ENCODE results near the gene GALNT2.

The GALNT2 gene

GRCh38 chr1:230255991-230256390, 189.0 kb downstream of the GALNT2 start:
- FAIRE-seq: no peak
- TF ChIP-seq POU2F2 (IDR thresholded peaks at IDR 0.05; ENCODE audit: low read depth, low read length): no peak
- no peak for DNase-seq (ENCODE audit: insufficient read length, low spot score)

DNA sequence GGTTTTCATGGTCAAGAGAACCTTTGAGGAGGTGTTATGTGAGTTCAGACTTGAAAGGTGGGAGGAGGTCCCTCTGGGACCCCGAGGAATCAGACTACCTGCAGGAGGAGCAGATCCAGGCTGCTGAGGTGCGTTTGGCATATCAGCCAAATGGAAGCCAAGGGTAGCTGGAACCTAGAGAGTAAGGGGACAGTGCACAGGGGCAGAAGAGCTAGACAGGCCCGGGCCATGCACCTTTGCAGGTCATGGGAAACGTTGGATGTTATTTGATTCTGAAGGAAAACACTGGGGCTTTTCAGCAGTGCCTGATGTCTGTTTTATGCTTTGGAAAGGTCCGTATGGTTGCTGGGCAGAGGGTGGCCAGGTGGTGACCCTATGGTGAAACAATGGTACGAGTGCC, 189.9 kb downstream of the GALNT2 start:
- DNase-seq (ENCODE audit: insufficient read length, low spot score) (no peak), FAIRE-seq (no peak)
- TF ChIP-seq PAX5 (IDR thresholded peaks at IDR 0.05; ENCODE audit: insufficient read depth, low read length, severe bottlenecking): no peak
- no peak for TF ChIP-seq POLR2A (IDR thresholded peaks at IDR 0.05; ENCODE audit: low read depth, low read length)
- no peak for TF ChIP-seq TAF1 (IDR thresholded peaks at IDR 0.05; ENCODE audit: low read depth, low read length)
- TF ChIP-seq SPI1 (IDR thresholded peaks at IDR 0.05; ENCODE audit: low read depth, low read length): no peak
- no peak for TF ChIP-seq POU2F2 (IDR thresholded peaks at IDR 0.05; ENCODE audit: low read depth, low read length)
- no peak for TF ChIP-seq POLR2AphosphoS5 (IDR thresholded peaks at IDR 0.05; ENCODE audit: low read depth, low read length)

GRCh38 chr1:230259621-230260020, 192.6 kb downstream of the GALNT2 start:
- DNase-seq (ENCODE audit: insufficient read length, low spot score) (no peak), FAIRE-seq (no peak)
- TF ChIP-seq POU2F2 (IDR thresholded peaks at IDR 0.05; ENCODE audit: low read depth, low read length): no peak

DNA sequence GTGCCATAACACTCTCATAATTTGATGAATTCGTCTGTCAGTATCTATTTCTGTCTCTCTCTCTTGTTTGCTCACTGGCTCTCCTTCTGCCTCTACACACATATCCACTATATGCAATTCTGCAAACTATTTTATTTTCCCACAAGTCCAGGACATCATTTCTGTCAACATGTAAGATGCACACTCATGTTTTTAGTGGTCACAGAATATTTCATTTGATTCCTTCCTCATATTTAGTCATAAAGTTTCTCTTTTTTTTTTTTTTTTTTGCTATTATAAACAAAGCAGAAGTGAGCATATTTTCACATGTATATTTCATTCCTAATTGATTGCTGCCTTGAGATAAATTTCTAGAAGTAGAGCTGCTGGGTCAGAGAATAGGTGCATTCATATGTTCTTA, 193.8 kb downstream of the GALNT2 start:
- DNase-seq (ENCODE audit: insufficient read length, low spot score) (no peak), FAIRE-seq (peak; percentile 9)
- no peak for TF ChIP-seq POLR2A (IDR thresholded peaks at IDR 0.05; ENCODE audit: low read depth, low read length)
- TF ChIP-seq POLR2AphosphoS5 (IDR thresholded peaks at IDR 0.05; ENCODE audit: low read depth, low read length): no peak
- no peak for TF ChIP-seq PAX5 (IDR thresholded peaks at IDR 0.05; ENCODE audit: insufficient read depth, low read length, severe bottlenecking)
- TF ChIP-seq SPI1 (IDR thresholded peaks at IDR 0.05; ENCODE audit: low read depth, low read length): no peak
- no peak for TF ChIP-seq POU2F2 (IDR thresholded peaks at IDR 0.05; ENCODE audit: low read depth, low read length)
- TF ChIP-seq TAF1 (IDR thresholded peaks at IDR 0.05; ENCODE audit: low read depth, low read length): no peak

GRCh38 chr1:230261928-230262650, 195.1 kb downstream of the GALNT2 start:
- DNase-seq (ENCODE audit: insufficient read length, low spot score) (no peak), FAIRE-seq (no peak)
- TF ChIP-seq POU2F2 (IDR thresholded peaks at IDR 0.05; ENCODE audit: low read depth, low read length) (no peak), PAX5 (IDR thresholded peaks at IDR 0.05; ENCODE audit: insufficient read depth, low read length, severe bottlenecking) (no peak), TAF1 (IDR thresholded peaks at IDR 0.05; ENCODE audit: low read depth, low read length) (no peak), POLR2A (IDR thresholded peaks at IDR 0.05; ENCODE audit: low read depth, low read length) (no peak), POLR2AphosphoS5 (IDR thresholded peaks at IDR 0.05; ENCODE audit: low read depth, low read length) (no peak), SPI1 (IDR thresholded peaks at IDR 0.05; ENCODE audit: low read depth, low read length) (no peak)

GRCh38 chr1:230262867-230263567, 196.0 kb downstream of the GALNT2 start:
- no peak for DNase-seq (ENCODE audit: insufficient read length, low spot score)
- TF ChIP-seq TAF1 (IDR thresholded peaks at IDR 0.05; ENCODE audit: low read depth, low read length) (no peak), PAX5 (IDR thresholded peaks at IDR 0.05; ENCODE audit: insufficient read depth, low read length, severe bottlenecking) (no peak), POLR2AphosphoS5 (IDR thresholded peaks at IDR 0.05; ENCODE audit: low read depth, low read length) (no peak), POLR2A (IDR thresholded peaks at IDR 0.05; ENCODE audit: low read depth, low read length) (no peak), POU2F2 (IDR thresholded peaks at IDR 0.05; ENCODE audit: low read depth, low read length) (no peak), SPI1 (IDR thresholded peaks at IDR 0.05; ENCODE audit: low read depth, low read length) (no peak)
- FAIRE-seq: no peak

GRCh38 chr1:230263568-230264195, 196.6 kb downstream of the GALNT2 start:
- DNase-seq (ENCODE audit: insufficient read length, low spot score) (no peak), FAIRE-seq (no peak)
- no peak for TF ChIP-seq SPI1 (IDR thresholded peaks at IDR 0.05; ENCODE audit: low read depth, low read length)
- no peak for TF ChIP-seq POU2F2 (IDR thresholded peaks at IDR 0.05; ENCODE audit: low read depth, low read length)
- no peak for TF ChIP-seq TAF1 (IDR thresholded peaks at IDR 0.05; ENCODE audit: low read depth, low read length)
- no peak for TF ChIP-seq POLR2AphosphoS5 (IDR thresholded peaks at IDR 0.05; ENCODE audit: low read depth, low read length)
- no peak for TF ChIP-seq PAX5 (IDR thresholded peaks at IDR 0.05; ENCODE audit: insufficient read depth, low read length, severe bottlenecking)
- TF ChIP-seq POLR2A (IDR thresholded peaks at IDR 0.05; ENCODE audit: low read depth, low read length): no peak

DNA sequence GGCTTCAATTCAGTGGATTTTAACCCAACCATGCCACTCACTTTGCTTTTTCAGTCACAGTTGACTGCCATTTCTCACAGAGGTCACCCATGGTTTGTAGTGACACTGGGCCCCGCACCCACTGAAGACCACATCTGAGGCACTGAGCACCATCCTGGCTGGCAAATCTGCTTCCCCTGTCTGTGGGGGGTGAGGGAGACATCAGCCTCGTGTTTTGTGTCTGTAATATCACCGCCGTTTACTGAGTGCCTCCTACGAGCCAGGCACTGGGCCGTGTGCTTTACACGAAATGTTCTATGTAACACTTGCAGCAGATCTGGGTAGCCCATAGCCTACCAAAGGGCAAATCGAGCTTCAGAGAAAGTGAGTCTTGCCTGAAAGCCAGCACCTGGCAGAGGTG, 197.3 kb downstream of the GALNT2 start:
- DNase-seq (ENCODE audit: insufficient read length, low spot score) (no peak), FAIRE-seq (no peak)
- no peak for TF ChIP-seq TAF1 (IDR thresholded peaks at IDR 0.05; ENCODE audit: low read depth, low read length)
- TF ChIP-seq POU2F2 (IDR thresholded peaks at IDR 0.05; ENCODE audit: low read depth, low read length): no peak
- TF ChIP-seq SPI1 (IDR thresholded peaks at IDR 0.05; ENCODE audit: low read depth, low read length): no peak
- no peak for TF ChIP-seq POLR2A (IDR thresholded peaks at IDR 0.05; ENCODE audit: low read depth, low read length)
- no peak for TF ChIP-seq POLR2AphosphoS5 (IDR thresholded peaks at IDR 0.05; ENCODE audit: low read depth, low read length)
- no peak for TF ChIP-seq PAX5 (IDR thresholded peaks at IDR 0.05; ENCODE audit: insufficient read depth, low read length, severe bottlenecking)

- TF ChIP-seq POU2F2 (IDR thresholded peaks at IDR 0.05; ENCODE audit: low read depth, low read length): no peak
- TF ChIP-seq TAF1 (IDR thresholded peaks at IDR 0.05; ENCODE audit: low read depth, low read length): no peak
- TF ChIP-seq POLR2AphosphoS5 (IDR thresholded peaks at IDR 0.05; ENCODE audit: low read depth, low read length): no peak
- TF ChIP-seq POLR2A (IDR thresholded peaks at IDR 0.05; ENCODE audit: low read depth, low read length): no peak
- TF ChIP-seq PAX5 (IDR thresholded peaks at IDR 0.05; ENCODE audit: insufficient read depth, low read length, severe bottlenecking): no peak
- no peak for TF ChIP-seq SPI1 (IDR thresholded peaks at IDR 0.05; ENCODE audit: low read depth, low read length)
- FAIRE-seq: no peak
- DNase-seq (ENCODE audit: insufficient read length, low spot score): no peak
These were observed 198.4 kb downstream of the GALNT2 start for GRCh38 chr1:230265200-230266115.
